Caco-2 (cell line): ENCODE data around the gene ALDOB. TPM values are rescaled to one million over a fixed set of nuclear protein-coding genes. Genes with fewer than 3 reads are reported as not detected.

ENCODE experiments used
- BruUV-seq: library from RNA; stranded (reverse); fragments of 400-500 nt; replicated peaks from 2 replicates; lab custom pipeline; 2021; lab: Mats Ljungman, UMichigan
- CTCF ChIA-PET: fragments of 300-600 bp; sonication (Branson Sonifier 250); formaldehyde crosslinking; loops from one replicate; lab custom pipeline; 2022; ENCODE audit warnings: antibody characterized with exemption; lab: Charles Lee
- POLR2A ChIA-PET: fragments of 300-600 bp; sonication (Branson Sonifier 250); formaldehyde crosslinking; loops from one replicate; lab custom pipeline; 2022; ENCODE audit warnings: antibody characterized with exemption; lab: Charles Lee
- DNase-seq, 2 experiments: peaks; one replicate each; pipeline versions ENCODE4 v3.0.0 to v3.0.0-alpha.2; 2020 to 2022
- H3K27me3 ChIP-seq: replicated peaks from 2 replicates; pipeline ENCODE4 v1.6.0; 2011; ENCODE audit warnings: low read length; ENCODE audit not compliant: control insufficient read depth, insufficient read depth
- H3K36me3 ChIP-seq: 2 replicates; pipeline ENCODE4 v1.5.1; 2011; ENCODE audit warnings: low read length; ENCODE audit not compliant: control insufficient read depth, insufficient read depth
- H3K4me1 ChIP-seq: fragments of 250-450 bp; sonication (Bioruptor Pico); 2 replicates; pipeline ENCODE4 v1.5.1; 2020; ENCODE audit warnings: mild to moderate bottlenecking
- H3K4me3 ChIP-seq: 2 replicates; pipeline ENCODE4 v1.5.1; 2011; ENCODE audit warnings: low read depth, mild to moderate bottlenecking, control low read depth, low read length
- H3K9me3 ChIP-seq: fragments of 250-450 bp; sonication (Bioruptor Pico); 2 replicates; pipeline ENCODE4 v1.5.1; 2020; ENCODE audit warnings: mild to moderate bottlenecking, moderate library complexity
- H3K27ac Mint-ChIP-seq: one replicate; pipeline ENCODE4 v1.8.0; 2022; ENCODE audit warnings: mixed read lengths; ENCODE audit not compliant: unreplicated experiment
- H3K27me3 Mint-ChIP-seq: one replicate; pipeline ENCODE4 v1.8.0; 2022; ENCODE audit warnings: mixed read lengths; ENCODE audit not compliant: insufficient read depth, unreplicated experiment
- H3K36me3 Mint-ChIP-seq: one replicate; pipeline ENCODE4 v1.8.0; 2022; ENCODE audit warnings: mild to moderate bottlenecking, mixed read lengths; ENCODE audit not compliant: insufficient read depth, unreplicated experiment
- H3K4me1 Mint-ChIP-seq: one replicate; pipeline ENCODE4 v1.8.0; 2022; ENCODE audit warnings: low read depth, mixed read lengths; ENCODE audit not compliant: unreplicated experiment
- H3K4me3 Mint-ChIP-seq: one replicate; pipeline ENCODE4 v1.8.0; 2022; ENCODE audit warnings: mild to moderate bottlenecking, moderate library complexity, mixed read lengths; ENCODE audit not compliant: unreplicated experiment
- H3K9me3 Mint-ChIP-seq: one replicate; pipeline ENCODE4 v1.8.0; 2022; ENCODE audit warnings: mixed read lengths; ENCODE audit not compliant: unreplicated experiment
- CTCF ChIP-seq, 2 experiments: fragments of 200-600 bp in 1 of 2; IDR thresholded peaks; 1 replicate in 1 of 2; 2 replicates in 1 of 2; pipeline versions ENCODE4 v1.5.1 to v1.8.0; 2011 to 2022; ENCODE audit warnings: antibody characterized with exemption in 1 of 2, control low read depth in 1 of 2, inconsistent platforms in 1 of 2, low read depth in 1 of 2, low read length in 1 of 2, mild to moderate bottlenecking in 1 of 2, moderate library complexity in 1 of 2; ENCODE audit not compliant: insufficient read depth in 1 of 2, severe bottlenecking in 1 of 2, unreplicated experiment in 1 of 2
- intact Hi-C: fragments of 100-400 bp; cut with micrococcal nuclease; formaldehyde crosslinking; loops from one replicate; pipeline ENCODE4 v1.10.0; 2022; ENCODE audit not compliant: unreplicated experiment
- total RNA-seq: library from RNA; stranded (reverse); gene quantifications from 2 replicates; pipeline ENCODE4 v1.2.3, GENCODE V29; 2022

ALDOB gene
- total RNA-seq, 1 experiment from 2014 or later = 0.18 TPM

DNA sequence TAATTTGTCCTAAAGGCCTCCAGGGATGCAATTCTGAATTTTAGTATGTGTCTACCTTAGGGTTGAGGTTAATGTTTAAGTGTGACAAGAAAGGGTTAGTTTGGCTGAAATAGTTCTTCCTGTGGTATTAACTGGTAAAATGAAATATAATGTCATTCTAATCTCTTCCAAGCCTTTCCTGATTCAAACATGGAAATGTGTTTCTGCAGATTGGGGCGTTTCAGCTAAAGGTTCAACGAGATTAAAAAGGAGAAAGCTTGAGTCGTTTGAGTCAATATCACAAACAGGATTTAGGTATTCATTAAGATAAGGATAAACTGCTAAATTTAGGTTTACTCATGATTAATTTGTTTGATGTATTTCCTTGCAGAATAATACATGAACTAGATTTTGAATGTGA is 34.4 kb upstream of the ALDOB start:
- intact Hi-C loops = no loop called here
- no peak for DNase-seq
- Histone ChIP-seq H3K27me3 (no peaks in the 10 kb centered on the region; the same call in 1 of the 2 replicates), H3K4me1 (no peaks in the 10 kb centered on the region), H3K4me3 (no peak overlapping the region), H3K9me3 (no peaks in the 10 kb centered on the region), H3K36me3 (no peaks in the 10 kb centered on the region)
- no peaks in the 10 kb centered on the region for H3K36me3 Mint-ChIP-seq
- peaks cover 4% of the 10 kb centered on the region for H3K4me1 Mint-ChIP-seq
- no peaks in the 10 kb centered on the region for H3K9me3 Mint-ChIP-seq
- no peak overlapping the region for H3K4me3 Mint-ChIP-seq
- peaks cover 9% of the 10 kb centered on the region for H3K27me3 Mint-ChIP-seq
- H3K27ac Mint-ChIP-seq = no peak overlapping the region
- no peak for TF ChIP-seq CTCF (IDR thresholded peaks at IDR 0.05; ENCODE audit: insufficient read depth in 1 of 2, low read depth in 1 of 2, low read length in 1 of 2, severe bottlenecking in 1 of 2, unreplicated experiment in 1 of 2)
- POLR2A ChIA-PET = no interaction called here
- no TSS peak for BruUV-seq
- CTCF ChIA-PET = no interaction called here

GRCh38 chr9:101469026-101469425 is 33.5 kb upstream of the ALDOB start:
- Histone ChIP-seq H3K36me3 (no peaks in the 10 kb centered on the region), H3K4me3 (no peak overlapping the region), H3K4me1 (no peaks in the 10 kb centered on the region), H3K27me3 (no peaks in the 10 kb centered on the region; the same call in 1 of the 2 replicates), H3K9me3 (no peaks in the 10 kb centered on the region)
- Mint-ChIP-seq H3K27ac (no peak overlapping the region), H3K9me3 (no peaks in the 10 kb centered on the region), H3K27me3 (peaks cover 9% of the 10 kb centered on the region), H3K4me3 (no peak overlapping the region), H3K4me1 (peaks cover 7% of the 10 kb centered on the region), H3K36me3 (no peaks in the 10 kb centered on the region)
- no peak for DNase-seq
- CTCF ChIA-PET = no interaction called here
- POLR2A ChIA-PET = no interaction called here
- intact Hi-C loops = no loop called here
- no TSS peak for BruUV-seq
- no peak for TF ChIP-seq CTCF (IDR thresholded peaks at IDR 0.05; ENCODE audit: insufficient read depth in 1 of 2, low read depth in 1 of 2, low read length in 1 of 2, severe bottlenecking in 1 of 2, unreplicated experiment in 1 of 2)

GRCh38 chr9:101468116-101468515 is 32.5 kb upstream of the ALDOB start:
- Histone ChIP-seq H3K9me3 (no peaks in the 10 kb centered on the region), H3K4me1 (no peaks in the 10 kb centered on the region), H3K36me3 (no peaks in the 10 kb centered on the region), H3K27me3 (no peaks in the 10 kb centered on the region; the same call in 1 of the 2 replicates), H3K4me3 (no peak overlapping the region)
- DNase-seq = no peak
- intact Hi-C loops = no loop called here
- H3K4me1 Mint-ChIP-seq = peaks cover 7% of the 10 kb centered on the region
- H3K36me3 Mint-ChIP-seq = no peaks in the 10 kb centered on the region
- POLR2A ChIA-PET = no interaction called here
- H3K4me3 Mint-ChIP-seq = no peak overlapping the region
- CTCF ChIA-PET = interaction anchor here (0.9 to 1.6 kb wide), 2 partner anchors 9 to 19 kb away, joined by 3 to 8 read pairs; no protein-coding TSS in a partner anchor
- TF ChIP-seq CTCF (IDR thresholded peaks at IDR 0.05; ENCODE audit: insufficient read depth in 1 of 2, low read depth in 1 of 2, low read length in 1 of 2, severe bottlenecking in 1 of 2, unreplicated experiment in 1 of 2) = no peak
- peaks cover 6% of the 10 kb centered on the region for H3K27me3 Mint-ChIP-seq
- no peak overlapping the region for H3K27ac Mint-ChIP-seq
- BruUV-seq = no TSS peak
- H3K9me3 Mint-ChIP-seq = no peaks in the 10 kb centered on the region
